HepG2 (cell line): ENCODE measurements around the gene PAEP. TPM values are rescaled to one million over a fixed set of nuclear protein-coding genes. Genes with fewer than 3 reads are reported as not detected.

Source experiments
- ATAC-seq: fragments of 200-7000 bp; cut with Tn5 transposase; 3 replicates; pipeline ENCODE4 v1.9.1; 2020; ENCODE audit warnings: mild to moderate bottlenecking, moderate library complexity
- BruUV-seq: library from RNA; stranded (reverse); fragments of 400-500 nt; replicated peaks from 2 replicates; lab custom pipeline; 2021; lab: Mats Ljungman, UMichigan
- CTCF ChIA-PET: fragments of 300-600 bp; formaldehyde crosslinking; extraction: SDS; loops from one replicate; lab custom pipeline; 2021; ENCODE audit warnings: low total read pairs, inconsistent platforms, low intra/inter-chr PET ratio; lab: Yijun Ruan, JAX
- POLR2A ChIA-PET: fragments of 350-600 bp; sonication (Branson Sonifier 250); formaldehyde crosslinking; loops from one replicate; lab custom pipeline; 2020; ENCODE audit warnings: antibody characterized with exemption, inconsistent platforms; lab: Yijun Ruan, JAX
- DNase-seq: peaks from one replicate; pipeline ENCODE4 v3.0.0-alpha.2; 2015; ENCODE audit warnings: low spot score
- FAIRE-seq: peaks from 3 replicates; lab custom pipeline; 2011; peaks lifted over from hg19 to GRCh38; lab: Jason Lieb, UNC
- H2AFZ ChIP-seq: one replicate; pipeline ENCODE4 v1.6.1; 2011; ENCODE audit warnings: low read length, inconsistent platforms
- H3K27ac ChIP-seq: fragments of 300-600 bp; 3 replicates; pipeline ENCODE4 v1.8.0; 2011; ENCODE audit warnings: mixed run types, mild to moderate bottlenecking, mixed read lengths, low read length, inconsistent platforms; ENCODE audit not compliant: insufficient read depth; ENCODE audit errors: extremely low read length
- H3K27me3 ChIP-seq, 2 experiments: fragments of 200-600 bp in 1 of 2; 2 replicates in 1 of 2; 3 replicates in 1 of 2; pipeline versions ENCODE4 v1.6.0 to v1.8.0; 2011; ENCODE audit warnings: low read length in 2 of 2, mild to moderate bottlenecking in 2 of 2, moderate library complexity in 2 of 2, inconsistent platforms in 1 of 2; ENCODE audit not compliant: insufficient read depth in 2 of 2, control insufficient read depth in 1 of 2
- H3K36me3 ChIP-seq, 2 experiments: fragments of 200-600 bp in 1 of 2; replicated peaks in 1 of 2; 2 replicates in 1 of 2; 3 replicates in 1 of 2; pipeline versions ENCODE4 v1.5.1 to v1.8.0; 2011; ENCODE audit warnings: low read length in 2 of 2, inconsistent platforms in 1 of 2; ENCODE audit not compliant: insufficient read depth in 2 of 2, control insufficient read depth in 1 of 2
- H3K4me1 ChIP-seq: 2 replicates; pipeline ENCODE4 v1.5.1; 2012; ENCODE audit warnings: low read length, inconsistent platforms; ENCODE audit not compliant: insufficient read depth
- H3K4me2 ChIP-seq: 2 replicates; pipeline ENCODE4 v1.6.0; 2011; ENCODE audit warnings: low read depth, low read length, inconsistent platforms
- H3K4me3 ChIP-seq, 3 experiments: fragments of 200-600 bp in 1 of 3; sonication (generic), shearing (Covaris generic) in 1 of 3; replicated peaks in 1 of 3; 2 replicates each; pipeline ENCODE4 v1.5.1; 2011 to 2016; ENCODE audit warnings: low read length in 3 of 3, inconsistent platforms in 2 of 3, low read depth in 2 of 3, mild to moderate bottlenecking in 2 of 3, control low read depth in 1 of 3, mixed read lengths in 1 of 3; ENCODE audit not compliant: insufficient read depth in 1 of 3
- H3K79me2 ChIP-seq: one replicate; pipeline ENCODE4 v1.6.1; 2011; ENCODE audit warnings: low read length, inconsistent platforms; ENCODE audit not compliant: insufficient read depth
- H3K9ac ChIP-seq: 2 replicates; pipeline ENCODE4 v1.6.0; 2011; ENCODE audit warnings: mild to moderate bottlenecking, low read depth, low read length, inconsistent platforms; ENCODE audit not compliant: insufficient read depth
- H3K9me3 ChIP-seq: 2 replicates; pipeline ENCODE4 v1.5.1; 2012; ENCODE audit warnings: mild to moderate bottlenecking, low read length
- H4K20me1 ChIP-seq: 2 replicates; pipeline ENCODE4 v1.6.0; 2011; ENCODE audit warnings: inconsistent platforms, mild to moderate bottlenecking, low read length, moderate library complexity; ENCODE audit not compliant: insufficient read depth
- BORCS8-MEF2B ChIP-seq: sonication (generic); formaldehyde crosslinking; IDR thresholded peaks from 2 replicates; pipeline ENCODE4 v1.8.0; 2022; ENCODE audit warnings: mild to moderate bottlenecking, missing genetic modification reagents
- IRX3 ChIP-seq: sonication (generic); formaldehyde crosslinking; IDR thresholded peaks from 2 replicates; pipeline ENCODE4 v1.8.1; 2023; ENCODE audit warnings: mild to moderate bottlenecking, low read depth, missing genetic modification reagents, borderline replicate concordance
- MED1 ChIP-seq: sonication (generic); formaldehyde crosslinking; IDR thresholded peaks from 2 replicates; pipeline ENCODE4 v1.4.0; 2020; ENCODE audit warnings: missing genetic modification reagents
- NRL ChIP-seq: sonication (generic); formaldehyde crosslinking; IDR thresholded peaks from 2 replicates; pipeline ENCODE4 v1.5.0; 2020; ENCODE audit warnings: missing genetic modification reagents, mild to moderate bottlenecking, moderate library complexity, borderline replicate concordance
- RORA ChIP-seq: sonication (generic); formaldehyde crosslinking; IDR thresholded peaks from 2 replicates; pipeline ENCODE4 v1.5.0; 2020; ENCODE audit warnings: mild to moderate bottlenecking, missing genetic modification reagents, moderate library complexity
- SALL2 ChIP-seq: sonication (generic); formaldehyde crosslinking; IDR thresholded peaks from 2 replicates; pipeline ENCODE4 v1.8.1; 2023; ENCODE audit warnings: mild to moderate bottlenecking, missing genetic modification reagents, inconsistent platforms
- ZNF10 ChIP-seq: sonication (generic); formaldehyde crosslinking; IDR thresholded peaks from 2 replicates; pipeline ENCODE4 v1.4.0; 2020; ENCODE audit warnings: mild to moderate bottlenecking, low read depth, missing genetic modification reagents, borderline replicate concordance
- ZNF207 ChIP-seq: fragments of 450-650 bp; IDR thresholded peaks from 2 replicates; pipeline ENCODE4 v1.6.1; 2016; ENCODE audit warnings: antibody characterized with exemption, borderline replicate concordance
- ZNF264 ChIP-seq: sonication (generic); formaldehyde crosslinking; IDR thresholded peaks from 2 replicates; pipeline ENCODE4 v1.4.0; 2020; ENCODE audit warnings: missing genetic modification reagents
- ZSCAN20 ChIP-seq: sonication (generic); formaldehyde crosslinking; IDR thresholded peaks from 2 replicates; pipeline ENCODE4 v1.4.0; 2020; ENCODE audit warnings: missing genetic modification reagents, mild to moderate bottlenecking, borderline replicate concordance
- WGBS: methylation state at CpG from one replicate; pipeline ENCODE4 v1.1.6; 2017; ENCODE audit warnings: low lambda C conversion rate; 5-methylcytosine and 5-hydroxymethylcytosine counted together
- in situ Hi-C: cut with HindIII; loops from 2 replicates; pipeline ENCODE4 v1.10.0; 2017; ENCODE audit warnings: low pct_unique_long_range_greater_than_20kb; ENCODE audit not compliant: extremely low pct_ligation_motif_present
- intact Hi-C: fragments of 100-400 bp; cut with micrococcal nuclease; formaldehyde crosslinking; loops from one replicate; pipeline ENCODE4 v1.10.0; 2022; ENCODE audit not compliant: unreplicated experiment
- polyA plus RNA-seq, 8 experiments: library from polyadenylated mRNA; depleted of rRNA in 3 of 8; stranded (reverse) in 7 of 8; unstranded in 1 of 8; fragments of >200 nt; fragmentation: Illumina TruSeq in 4 of 8; extraction: Trizol in 4 of 8; gene quantifications; 2 replicates each; pipeline versions ENCODE4 v1.2.1 to v1.2.3, GENCODE V29; 2011 to 2016; ENCODE audit warnings: low read depth in 4 of 8, missing spikeins in 1 of 8, mixed read lengths in 1 of 8; ENCODE audit not compliant: insufficient read depth in 1 of 8
- total RNA-seq, 5 experiments: library from RNA; depleted of rRNA; stranded (reverse); fragments of >200 nt; fragmentation: Illumina TruSeq; extraction: Trizol; gene quantifications; 2 replicates each; pipeline ENCODE4 v1.2.3, GENCODE V29; 2016; ENCODE audit warnings: low read depth in 1 of 5
- TF ChIP-seq, protein P1 (sequence below), 2 experiments: sonication (generic) in 1 of 2; formaldehyde crosslinking in 1 of 2; IDR thresholded peaks; 2 replicates each; pipeline versions ENCODE4 v1.4.0 to v1.6.1; 2016 to 2020; ENCODE audit warnings: borderline replicate concordance in 1 of 2, low read depth in 1 of 2, mild to moderate bottlenecking in 1 of 2, missing genetic modification reagents in 1 of 2
- TF ChIP-seq, protein P2 (sequence below): sonication (generic); formaldehyde crosslinking; IDR thresholded peaks from 2 replicates; pipeline ENCODE4 v1.5.0; 2020; ENCODE audit warnings: mild to moderate bottlenecking, missing genetic modification reagents, borderline replicate concordance
- TF ChIP-seq, protein P3 (sequence below): fragments of 450-650 bp; IDR thresholded peaks from 2 replicates; pipeline ENCODE4 v1.6.1; 2017; ENCODE audit warnings: mild to moderate bottlenecking

The PAEP gene
- total and polyA plus RNA-seq, 2 of the 13 experiments (the other 11 are each of a cell fraction or from before 2014, with no cell fraction given) = 0.75 to 10.8 TPM

DNA sequence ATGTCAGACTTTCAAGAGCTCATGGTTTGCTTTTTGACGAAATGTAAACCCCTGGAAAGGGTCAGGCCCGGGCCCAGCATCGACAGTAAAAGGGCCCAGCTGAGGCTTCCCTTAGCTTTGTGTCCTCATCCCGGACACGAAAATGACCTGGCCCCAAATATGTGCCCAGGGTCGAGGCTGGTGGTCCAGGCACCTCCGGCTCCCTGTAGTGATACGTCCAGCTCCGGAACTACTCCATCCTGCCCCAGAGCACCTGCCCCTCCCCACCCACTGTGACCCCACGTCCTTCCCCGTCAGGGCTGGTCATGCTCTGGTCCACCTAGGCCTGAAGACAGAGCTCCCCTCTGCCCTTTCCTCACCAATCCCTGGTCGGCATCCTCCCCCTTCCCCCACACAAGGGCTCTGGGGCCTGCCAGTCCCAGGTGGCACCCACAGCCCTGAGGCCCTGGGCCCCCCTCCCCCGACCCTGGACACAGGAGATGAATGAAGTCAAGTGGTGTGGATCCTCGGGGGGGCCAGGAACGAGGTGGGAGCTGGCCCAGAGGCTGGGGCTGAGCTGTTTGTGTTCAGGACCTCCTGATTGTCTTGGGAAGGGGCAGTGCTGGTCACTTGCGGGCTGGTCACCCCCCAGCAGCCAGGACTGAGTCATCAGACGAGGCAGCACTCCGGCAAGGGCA, 9.4 kb upstream of the PAEP start:
- 3% methylated on average over 8 of the region's 18 CpGs for WGBS
- no peak overlapping the region for H3K9ac ChIP-seq

More for the DNA sequence above, 9.4 kb upstream of the PAEP start:
- FAIRE-seq = no peak
- Histone ChIP-seq H3K36me3 (no peaks in the 10 kb centered on the region), H3K4me2 (no peak overlapping the region), H2AFZ (no peak overlapping the region), H3K4me1 (peaks cover 19% of the 10 kb centered on the region), H3K9me3 (no peaks in the 10 kb centered on the region), H4K20me1 (no peaks in the 10 kb centered on the region), H3K4me3 (no peak overlapping the region), H3K27ac (no peak overlapping the region), H3K27me3 (peaks cover 13 to 55% of the 10 kb centered on the region in 2 experiments; a peak in 4 of 5 replicates), H3K79me2 (no peaks in the 10 kb centered on the region)
- intact Hi-C loops = no loop called here
- DNase-seq = no peak
- no peak for ATAC-seq
- CTCF ChIA-PET = no interaction called here
- in situ Hi-C loops = no loop called here
- POLR2A ChIA-PET = interaction anchor here (1.0 kb wide), 1 partner anchor 25 kb away, joined by 3 read pairs; no protein-coding TSS in a partner anchor
- TF ChIP-seq RORA (CRISPR knock-in tag) (no peak), NRL (CRISPR knock-in tag) (no peak), BORCS8-MEF2B (CRISPR knock-in tag) (no peak), ZNF264 (CRISPR knock-in tag) (no peak), SALL2 (no peak), MED1 (CRISPR knock-in tag) (no peak), IRX3 (CRISPR knock-in tag) (no peak), ZNF207 (no peak), ZSCAN20 (CRISPR knock-in tag) (no peak), ZNF10 (CRISPR knock-in tag) (no peak)
- TF ChIP-seq, protein P1, sequence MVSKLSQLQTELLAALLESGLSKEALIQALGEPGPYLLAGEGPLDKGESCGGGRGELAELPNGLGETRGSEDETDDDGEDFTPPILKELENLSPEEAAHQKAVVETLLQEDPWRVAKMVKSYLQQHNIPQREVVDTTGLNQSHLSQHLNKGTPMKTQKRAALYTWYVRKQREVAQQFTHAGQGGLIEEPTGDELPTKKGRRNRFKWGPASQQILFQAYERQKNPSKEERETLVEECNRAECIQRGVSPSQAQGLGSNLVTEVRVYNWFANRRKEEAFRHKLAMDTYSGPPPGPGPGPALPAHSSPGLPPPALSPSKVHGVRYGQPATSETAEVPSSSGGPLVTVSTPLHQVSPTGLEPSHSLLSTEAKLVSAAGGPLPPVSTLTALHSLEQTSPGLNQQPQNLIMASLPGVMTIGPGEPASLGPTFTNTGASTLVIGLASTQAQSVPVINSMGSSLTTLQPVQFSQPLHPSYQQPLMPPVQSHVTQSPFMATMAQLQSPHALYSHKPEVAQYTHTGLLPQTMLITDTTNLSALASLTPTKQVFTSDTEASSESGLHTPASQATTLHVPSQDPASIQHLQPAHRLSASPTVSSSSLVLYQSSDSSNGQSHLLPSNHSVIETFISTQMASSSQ (IDR thresholded peaks at IDR 0.05; ENCODE audit: low read depth) = no peak
- TF ChIP-seq, protein P1 (CRISPR knock-in tag; IDR thresholded peaks at IDR 0.05; ENCODE audit: borderline replicate concordance) = no peak
- TF ChIP-seq, protein P2, sequence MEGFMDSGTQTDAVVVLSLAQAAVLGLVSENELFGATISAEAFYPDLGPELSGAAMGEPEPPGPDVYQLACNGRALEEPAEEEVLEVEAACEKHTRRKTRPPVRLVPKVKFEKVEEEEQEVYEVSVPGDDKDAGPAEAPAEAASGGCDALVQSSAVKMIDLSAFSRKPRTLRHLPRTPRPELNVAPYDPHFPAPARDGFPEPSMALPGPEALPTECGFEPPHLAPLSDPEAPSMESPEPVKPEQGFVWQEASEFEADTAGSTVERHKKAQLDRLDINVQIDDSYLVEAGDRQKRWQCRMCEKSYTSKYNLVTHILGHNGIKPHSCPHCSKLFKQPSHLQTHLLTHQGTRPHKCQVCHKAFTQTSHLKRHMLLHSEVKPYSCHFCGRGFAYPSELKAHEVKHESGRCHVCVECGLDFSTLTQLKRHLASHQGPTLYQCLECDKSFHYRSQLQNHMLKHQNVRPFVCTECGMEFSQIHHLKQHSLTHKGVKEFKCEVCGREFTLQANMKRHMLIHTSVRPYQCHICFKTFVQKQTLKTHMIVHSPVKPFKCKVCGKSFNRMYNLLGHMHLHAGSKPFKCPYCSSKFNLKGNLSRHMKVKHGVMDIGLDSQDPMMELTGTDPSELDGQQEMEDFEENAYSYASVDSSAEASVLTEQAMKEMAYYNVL (CRISPR knock-in tag) = no peak
- TF ChIP-seq, protein P3, sequence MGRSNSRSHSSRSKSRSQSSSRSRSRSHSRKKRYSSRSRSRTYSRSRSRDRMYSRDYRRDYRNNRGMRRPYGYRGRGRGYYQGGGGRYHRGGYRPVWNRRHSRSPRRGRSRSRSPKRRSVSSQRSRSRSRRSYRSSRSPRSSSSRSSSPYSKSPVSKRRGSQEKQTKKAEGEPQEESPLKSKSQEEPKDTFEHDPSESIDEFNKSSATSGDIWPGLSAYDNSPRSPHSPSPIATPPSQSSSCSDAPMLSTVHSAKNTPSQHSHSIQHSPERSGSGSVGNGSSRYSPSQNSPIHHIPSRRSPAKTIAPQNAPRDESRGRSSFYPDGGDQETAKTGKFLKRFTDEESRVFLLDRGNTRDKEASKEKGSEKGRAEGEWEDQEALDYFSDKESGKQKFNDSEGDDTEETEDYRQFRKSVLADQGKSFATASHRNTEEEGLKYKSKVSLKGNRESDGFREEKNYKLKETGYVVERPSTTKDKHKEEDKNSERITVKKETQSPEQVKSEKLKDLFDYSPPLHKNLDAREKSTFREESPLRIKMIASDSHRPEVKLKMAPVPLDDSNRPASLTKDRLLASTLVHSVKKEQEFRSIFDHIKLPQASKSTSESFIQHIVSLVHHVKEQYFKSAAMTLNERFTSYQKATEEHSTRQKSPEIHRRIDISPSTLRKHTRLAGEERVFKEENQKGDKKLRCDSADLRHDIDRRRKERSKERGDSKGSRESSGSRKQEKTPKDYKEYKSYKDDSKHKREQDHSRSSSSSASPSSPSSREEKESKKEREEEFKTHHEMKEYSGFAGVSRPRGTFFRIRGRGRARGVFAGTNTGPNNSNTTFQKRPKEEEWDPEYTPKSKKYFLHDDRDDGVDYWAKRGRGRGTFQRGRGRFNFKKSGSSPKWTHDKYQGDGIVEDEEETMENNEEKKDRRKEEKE = no peak
- TF ChIP-seq, all 625 proteins: peak for 0
- BruUV-seq = no TSS peak
